OCI-M2 (cell line): ENCODE results near the gene ZNF490.
"Not testable (repeated sequence)": the region's sequence is repeated elsewhere in the genome, so short reads cannot be mapped to it uniquely, and the experiment has no call there.

Experiments used
- DNase-seq: peaks from one replicate; lab custom pipeline; 2025; ENCODE audit not compliant: unreplicated experiment; lab: John Stamatoyannopoulos, UW

The ZNF490 gene

GRCh38 chr19:12623361-12624031 is 12.9 kb upstream of the ZNF490 start:
- no peak for DNase-seq

- not testable (repeated sequence) for DNase-seq
Measured at GRCh38 chr19:12621253-12622024, 10.8 kb upstream of the ZNF490 start.

GRCh38 chr19:12617646-12618045 is 7.0 kb upstream of the ZNF490 start:
- no peak for DNase-seq

- DNase-seq = no peak
Measured at GRCh38 chr19:12611361-12611699, 717 bp upstream of the ZNF490 start.

GRCh38 chr19:12607631-12608030 is 3.0 kb downstream of the ZNF490 start:
- no peak for DNase-seq

- no peak for DNase-seq
Measured at GRCh38 chr19:12606796-12607195, 3.8 kb downstream of the ZNF490 start.

- DNase-seq = no peak
Measured at GRCh38 chr19:12603714-12604113, 6.9 kb downstream of the ZNF490 start.

GRCh38 chr19:12597594-12597993 is 13.0 kb downstream of the ZNF490 start:
- no peak for DNase-seq

- DNase-seq = no peak
Measured at GRCh38 chr19:12596927-12597548, 13.6 kb downstream of the ZNF490 start.

- DNase-seq = no peak
Measured at GRCh38 chr19:12596485-12596884, 14.1 kb downstream of the ZNF490 start.

GRCh38 chr19:12581100-12581499 is 29.5 kb downstream of the ZNF490 start:
- DNase-seq = no peak

GRCh38 chr19:12580180-12580694 is 30.4 kb downstream of the ZNF490 start:
- no peak for DNase-seq

- no peak for DNase-seq
Measured at GRCh38 chr19:12578641-12579040, 32.0 kb downstream of the ZNF490 start.

GRCh38 chr19:12574036-12574435 is 36.6 kb downstream of the ZNF490 start:
- no peak for DNase-seq

- no peak for DNase-seq
Measured at GRCh38 chr19:12567951-12568350, 42.7 kb downstream of the ZNF490 start.

GRCh38 chr19:12566380-12566779 is 44.2 kb downstream of the ZNF490 start:
- DNase-seq = not testable (repeated sequence)

- peak; percentile 95 for DNase-seq
Measured at GRCh38 chr19:12564016-12564664, 46.5 kb downstream of the ZNF490 start.

GRCh38 chr19:12555456-12555930 is 55.1 kb downstream of the ZNF490 start:
- DNase-seq = no peak

GRCh38 chr19:12551060-12551832 is 59.4 kb downstream of the ZNF490 start, which contains the start of gene ZNF564:
TSS of gene ZNF564 (minus strand) at chr19:12551482. CDS start at chr19:12551332, 150 bp downstream.
- DNase-seq = peak; percentile 100

- no peak for DNase-seq
Measured at GRCh38 chr19:12546903-12547302, 63.7 kb downstream of the ZNF490 start.
